ENCODE measurements around the gene POLD1.

DNA sequence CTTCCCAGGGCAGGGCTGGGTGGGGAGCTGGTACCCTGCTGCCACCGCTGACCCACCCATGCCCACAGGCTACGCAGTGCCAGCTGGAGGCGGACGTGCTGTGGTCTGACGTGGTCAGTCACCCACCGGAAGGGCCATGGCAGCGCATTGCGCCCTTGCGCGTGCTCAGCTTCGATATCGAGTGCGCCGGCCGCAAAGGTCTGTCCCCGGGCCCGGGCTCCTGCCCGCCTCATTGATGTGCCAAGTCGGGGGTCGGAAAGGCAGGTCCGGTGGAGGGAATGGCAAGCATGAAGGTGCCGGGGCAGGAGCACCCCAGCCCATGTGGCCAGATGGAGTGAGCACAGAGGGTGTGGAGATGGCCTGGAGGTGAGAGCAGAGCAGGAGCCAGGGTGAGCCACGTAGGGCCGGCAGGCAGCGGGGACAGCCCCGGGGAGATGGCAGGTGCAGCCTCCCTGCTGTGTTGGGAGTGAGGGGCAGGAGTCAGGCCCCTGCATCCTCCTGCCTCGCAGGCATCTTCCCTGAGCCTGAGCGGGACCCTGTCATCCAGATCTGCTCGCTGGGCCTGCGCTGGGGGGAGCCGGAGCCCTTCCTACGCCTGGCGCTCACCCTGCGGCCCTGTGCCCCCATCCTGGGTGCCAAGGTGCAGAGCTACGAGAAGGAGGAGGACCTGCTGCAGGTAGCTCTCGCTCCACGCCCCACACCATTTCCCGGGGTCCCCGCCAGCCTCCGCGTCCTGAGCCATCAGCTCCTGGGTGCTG, 18.6 kb downstream of the POLD1 start:
- TF ChIP-seq KLF16 (CRISPR knock-in tag; IDR thresholded peaks at IDR 0.05): no peak
- no peak for TF ChIP-seq ZBTB1 (CRISPR knock-in tag; IDR thresholded peaks at IDR 0.05; ENCODE audit: borderline replicate concordance)
- no peak for TF ChIP-seq CAMTA2 (CRISPR knock-in tag; IDR thresholded peaks at IDR 0.05; ENCODE audit: borderline replicate concordance)
- TF ChIP-seq, protein P1, sequence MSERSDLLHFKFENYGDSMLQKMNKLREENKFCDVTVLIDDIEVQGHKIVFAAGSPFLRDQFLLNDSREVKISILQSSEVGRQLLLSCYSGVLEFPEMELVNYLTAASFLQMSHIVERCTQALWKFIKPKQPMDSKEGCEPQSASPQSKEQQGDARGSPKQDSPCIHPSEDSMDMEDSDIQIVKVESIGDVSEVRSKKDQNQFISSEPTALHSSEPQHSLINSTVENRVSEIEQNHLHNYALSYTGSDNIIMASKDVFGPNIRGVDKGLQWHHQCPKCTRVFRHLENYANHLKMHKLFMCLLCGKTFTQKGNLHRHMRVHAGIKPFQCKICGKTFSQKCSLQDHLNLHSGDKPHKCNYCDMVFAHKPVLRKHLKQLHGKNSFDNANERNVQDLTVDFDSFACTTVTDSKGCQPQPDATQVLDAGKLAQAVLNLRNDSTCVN (CRISPR knock-in tag; IDR thresholded peaks at IDR 0.05; ENCODE audit: borderline replicate concordance): no peak
- TF ChIP-seq, protein P2, sequence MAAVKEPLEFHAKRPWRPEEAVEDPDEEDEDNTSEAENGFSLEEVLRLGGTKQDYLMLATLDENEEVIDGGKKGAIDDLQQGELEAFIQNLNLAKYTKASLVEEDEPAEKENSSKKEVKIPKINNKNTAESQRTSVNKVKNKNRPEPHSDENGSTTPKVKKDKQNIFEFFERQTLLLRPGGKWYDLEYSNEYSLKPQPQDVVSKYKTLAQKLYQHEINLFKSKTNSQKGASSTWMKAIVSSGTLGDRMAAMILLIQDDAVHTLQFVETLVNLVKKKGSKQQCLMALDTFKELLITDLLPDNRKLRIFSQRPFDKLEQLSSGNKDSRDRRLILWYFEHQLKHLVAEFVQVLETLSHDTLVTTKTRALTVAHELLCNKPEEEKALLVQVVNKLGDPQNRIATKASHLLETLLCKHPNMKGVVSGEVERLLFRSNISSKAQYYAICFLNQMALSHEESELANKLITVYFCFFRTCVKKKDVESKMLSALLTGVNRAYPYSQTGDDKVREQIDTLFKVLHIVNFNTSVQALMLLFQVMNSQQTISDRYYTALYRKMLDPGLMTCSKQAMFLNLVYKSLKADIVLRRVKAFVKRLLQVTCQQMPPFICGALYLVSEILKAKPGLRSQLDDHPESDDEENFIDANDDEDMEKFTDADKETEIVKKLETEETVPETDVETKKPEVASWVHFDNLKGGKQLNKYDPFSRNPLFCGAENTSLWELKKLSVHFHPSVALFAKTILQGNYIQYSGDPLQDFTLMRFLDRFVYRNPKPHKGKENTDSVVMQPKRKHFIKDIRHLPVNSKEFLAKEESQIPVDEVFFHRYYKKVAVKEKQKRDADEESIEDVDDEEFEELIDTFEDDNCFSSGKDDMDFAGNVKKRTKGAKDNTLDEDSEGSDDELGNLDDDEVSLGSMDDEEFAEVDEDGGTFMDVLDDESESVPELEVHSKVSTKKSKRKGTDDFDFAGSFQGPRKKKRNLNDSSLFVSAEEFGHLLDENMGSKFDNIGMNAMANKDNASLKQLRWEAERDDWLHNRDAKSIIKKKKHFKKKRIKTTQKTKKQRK (IDR thresholded peaks at IDR 0.05; ENCODE audit: low read length): no peak
- TF ChIP-seq SMAD1 (CRISPR knock-in tag; IDR thresholded peaks at IDR 0.05; ENCODE audit: borderline replicate concordance, low read depth): no peak

Measured in HepG2 (cell line).